K562 (cell line): ENCODE results near the gene TP73. TPM values are rescaled to one million over a fixed set of nuclear protein-coding genes. Genes with fewer than 3 reads are reported as not detected.
A peak's percentile ranks its signal among the peaks of the same experiment; 100 is the strongest.

Source experiments
- CBX1 ChIP-seq: sonication (generic); IDR thresholded peaks from 2 replicates; pipeline ENCODE4 v1.6.1; 2016; ENCODE audit warnings: antibody characterized with exemption, low read depth, mild to moderate bottlenecking
- FIP1L1 ChIP-seq: fragments of 200-400 bp; formaldehyde crosslinking; IDR thresholded peaks from 2 replicates; pipeline ENCODE4 v1.6.1; 2018; ENCODE audit warnings: mild to moderate bottlenecking, low read depth, low read length; ENCODE audit not compliant: poor library complexity, severe bottlenecking
- FOXA3 ChIP-seq, 2 experiments: fragments of 450-650 bp in 1 of 2; sonication (generic) in 1 of 2; formaldehyde crosslinking; IDR thresholded peaks in 1 of 2; conservative IDR thresholded peaks in 1 of 2; 2 replicates each; pipeline versions ENCODE4 v1.4.0 to v1.8.0; 2020 to 2022; ENCODE audit warnings: mild to moderate bottlenecking in 2 of 2, missing genetic modification reagents in 1 of 2
- HDAC1 ChIP-seq, 2 experiments: fragments of 450-650 bp; IDR thresholded peaks; 2 replicates each; pipeline ENCODE4 v1.6.1; 2016 to 2017; ENCODE audit warnings: inconsistent platforms in 1 of 2, mild to moderate bottlenecking in 1 of 2, moderate library complexity in 1 of 2
- KDM4B ChIP-seq, 2 experiments: fragments of 450-650 bp in 1 of 2; sonication (generic) in 1 of 2; IDR thresholded peaks; 2 replicates each; pipeline ENCODE4 v1.6.1; 2016 to 2017; ENCODE audit warnings: borderline replicate concordance in 2 of 2, antibody characterized with exemption in 1 of 2, low read depth in 1 of 2, mild to moderate bottlenecking in 1 of 2
- LEF1 ChIP-seq: fragments of 450-650 bp; IDR thresholded peaks from 2 replicates; pipeline ENCODE4 v1.6.1; 2016; ENCODE audit warnings: mild to moderate bottlenecking
- REST ChIP-seq, 2 experiments: fragments of 450-650 bp; formaldehyde crosslinking in 1 of 2; IDR thresholded peaks; 2 replicates each; pipeline versions ENCODE4 v1.4.0 to v1.6.1; 2014 to 2020; ENCODE audit warnings: mild to moderate bottlenecking in 2 of 2, borderline replicate concordance in 1 of 2, low read depth in 1 of 2
- RUNX1 ChIP-seq: sonication (generic); IDR thresholded peaks from 2 replicates; pipeline ENCODE4 v1.6.1; 2016; ENCODE audit warnings: antibody characterized with exemption, low read depth
- VEZF1 ChIP-seq: fragments of 200-800 bp; sonication (Bioruptor generic); IDR thresholded peaks from 2 replicates; pipeline ENCODE4 v1.6.1; 2017; ENCODE audit warnings: missing genetic modification characterization, missing compliant biosample characterization
- YY1 ChIP-seq, 3 experiments: IDR thresholded peaks; 2 replicates each; pipeline ENCODE4 v1.6.1; 2011; ENCODE audit warnings: low read length in 2 of 3, mild to moderate bottlenecking in 2 of 3, moderate library complexity in 2 of 3, borderline replicate concordance in 1 of 3, control low read depth in 1 of 3, low read depth in 1 of 3; ENCODE audit not compliant: insufficient read depth in 3 of 3, insufficient replicate concordance in 2 of 3, control insufficient read depth in 1 of 3, insufficient read length in 1 of 3; ENCODE audit errors: extremely low read depth in 1 of 3
- ZFX ChIP-seq: sonication (generic); formaldehyde crosslinking; IDR thresholded peaks from 2 replicates; pipeline ENCODE4 v1.8.0; 2022; ENCODE audit warnings: mild to moderate bottlenecking, missing genetic modification reagents, moderate library complexity
- ZKSCAN8 ChIP-seq: fragments of 200-800 bp; sonication (Bioruptor generic); IDR thresholded peaks from 2 replicates; pipeline ENCODE4 v1.6.1; 2016; ENCODE audit warnings: missing genetic modification characterization, missing compliant biosample characterization
- ZNF57 ChIP-seq: fragments of 450-650 bp; formaldehyde crosslinking; IDR thresholded peaks from 2 replicates; pipeline ENCODE4 v1.4.0; 2020; ENCODE audit warnings: mild to moderate bottlenecking, moderate library complexity
- polyA plus RNA-seq, 8 experiments: library from polyadenylated mRNA; depleted of rRNA in 4 of 8; stranded (reverse) in 5 of 8; unstranded in 3 of 8; fragments of >200 nt; fragmentation: Nextera tagmentation in 2 of 8; fragmentation: Illumina TruSeq in 1 of 8; extraction: Ambion mirVana in 2 of 8; extraction: Trizol in 1 of 8; gene quantifications; 2 replicates each; pipeline versions ENCODE4 v1.2.1 to v1.2.3, GENCODE V29; 2011 to 2014; ENCODE audit warnings: inconsistent platforms in 1 of 8, missing spikeins in 1 of 8
- total RNA-seq, 7 experiments: library from RNA; depleted of rRNA in 6 of 7; stranded (reverse); fragments of >200 nt in 6 of 7; fragmentation: Illumina TruSeq in 2 of 7; extraction: Trizol in 2 of 7; gene quantifications; 2 replicates each; pipeline versions ENCODE4 v1.2.1 to v1.2.3, GENCODE V29; 2011 to 2021; ENCODE audit warnings: low replicate concordance in 1 of 7

The TP73 gene
- total and polyA plus RNA-seq, 9 of the 15 experiments (the other 6 are each of a cell fraction or from before 2014, with no cell fraction given), result 0.07 to 1.6 (median 0.40) TPM; not detected in 2

GRCh38 chr1:3774276-3774945 is 122.1 kb downstream of the TP73 start (continued):
- TF ChIP-seq REST (IDR thresholded peaks at IDR 0.05; ENCODE audit: borderline replicate concordance) (peak; percentile 32; the same call in 1 of the 2 replicates), REST (CRISPR knock-in tag; IDR thresholded peaks at IDR 0.05; ENCODE audit: low read depth) (no peak), ZKSCAN8 (CRISPR knock-in tag) (no peak), CBX1 (0 out of 2 replicates have a peak, but pooled peaks have one; percentile 17), ZNF57 (CRISPR knock-in tag) (peak; percentile 31; the same call in 1 of the 2 replicates), KDM4B (IDR thresholded peaks at IDR 0.05; ENCODE audit: borderline replicate concordance in 2 of 2, low read depth in 1 of 2) (peak in 1 of 2 experiments; percentile 31; a peak in 1 of 4 replicates), LEF1 (0 out of 2 replicates have a peak, but pooled peaks have one; percentile 5), RUNX1 (no peak), HDAC1 (IDR thresholded peaks at IDR 0.05) (peak in 1 of 2 experiments; percentile 83; a peak in 2 of 4 replicates), ZFX (CRISPR knock-in tag) (peak; percentile 60), FOXA3 (CRISPR knock-in tag; conservative IDR thresholded peaks at IDR 0.05 in 1 of 2, IDR thresholded peaks at IDR 0.05 in 1 of 2) (peak in 1 of 2 experiments; percentile 87; a peak in 2 of 4 replicates), VEZF1 (CRISPR knock-in tag) (peak; percentile 98), YY1 (IDR thresholded peaks at IDR 0.05; ENCODE audit: borderline replicate concordance in 1 of 3, control insufficient read depth in 1 of 3, extremely low read depth in 1 of 3, insufficient read depth in 3 of 3, insufficient read length in 1 of 3, insufficient replicate concordance in 2 of 3, low read depth in 1 of 3, low read length in 2 of 3) (peak in 1 of 3 experiments; percentile 11), FIP1L1 (peak; percentile 26)
